ENCODE measurements around the gene DEPP1. TPM values are rescaled to one million over a fixed set of nuclear protein-coding genes. Genes with fewer than 3 reads are reported as not detected.

DEPP1 gene
- polyA plus RNA-seq, 1 donor, result 33.8 TPM

DNA sequence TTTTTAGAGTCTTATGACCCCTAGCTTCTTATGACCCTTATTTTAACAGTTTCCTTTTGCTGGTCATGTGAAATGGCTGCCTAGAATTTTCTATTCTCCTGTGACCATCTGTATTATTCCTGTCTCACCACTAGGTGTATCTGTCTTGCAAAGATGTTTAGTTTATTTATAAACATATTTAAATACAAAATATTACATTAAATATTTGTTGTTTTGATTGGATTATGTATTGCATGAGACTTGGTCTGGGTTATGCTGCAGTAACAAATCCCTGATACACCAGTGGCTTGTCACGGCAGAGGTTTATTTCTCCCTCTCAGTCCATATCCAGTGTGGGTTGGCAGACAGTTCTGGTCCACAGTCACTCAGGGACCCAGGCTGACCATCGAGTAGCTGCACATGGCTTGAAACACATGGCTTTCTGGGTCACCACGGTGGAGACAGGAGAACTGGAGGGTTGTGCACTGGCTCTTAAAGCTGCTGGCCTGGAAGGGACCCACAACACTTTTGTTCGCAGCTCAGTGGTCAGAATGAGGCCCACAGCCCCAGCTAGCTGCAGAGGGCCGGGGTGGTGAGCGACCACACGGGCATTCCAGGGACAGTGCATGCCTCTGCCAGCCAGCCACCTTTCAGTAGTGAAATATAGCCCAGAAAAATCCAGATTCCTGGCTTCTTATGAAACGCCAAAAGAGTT is 11.6 kb downstream of the DEPP1 start:
- DNase-seq (ENCODE audit: low read depth), result no peak

- DNase-seq (ENCODE audit: low read depth), result no peak
Measured at GRCh38 chr10:44966129-44966815, 12.3 kb downstream of the DEPP1 start.

DNA sequence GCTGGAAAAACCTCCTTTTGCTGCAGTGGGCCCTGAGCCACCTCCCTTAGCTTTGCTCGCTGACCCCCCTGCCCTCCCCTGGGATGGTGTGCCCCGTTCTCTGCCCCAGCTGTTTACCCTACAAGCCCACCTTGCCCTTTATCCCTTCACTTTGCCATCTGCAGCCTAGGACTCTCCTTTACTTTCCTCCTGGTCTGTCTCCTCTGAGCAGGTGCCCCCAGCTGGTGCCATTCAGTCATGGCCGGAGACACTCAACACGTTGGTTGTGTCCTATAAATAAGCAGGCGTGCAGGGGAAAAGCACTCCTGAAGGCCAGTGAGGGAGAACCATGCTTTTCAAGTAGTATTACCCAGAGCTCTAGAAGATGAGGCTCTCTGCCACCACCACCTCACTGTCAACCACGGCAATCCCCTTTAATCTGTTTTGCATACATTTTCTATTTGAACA is 12.9 kb downstream of the DEPP1 start:
- DNase-seq (ENCODE audit: low read depth), result no peak

GRCh38 chr10:44965104-44965503 is 13.5 kb downstream of the DEPP1 start:
- no peak for DNase-seq (ENCODE audit: low read depth)

- DNase-seq (ENCODE audit: low read depth), result no peak
Measured at GRCh38 chr10:44963772-44964633, 14.6 kb downstream of the DEPP1 start.

DNA sequence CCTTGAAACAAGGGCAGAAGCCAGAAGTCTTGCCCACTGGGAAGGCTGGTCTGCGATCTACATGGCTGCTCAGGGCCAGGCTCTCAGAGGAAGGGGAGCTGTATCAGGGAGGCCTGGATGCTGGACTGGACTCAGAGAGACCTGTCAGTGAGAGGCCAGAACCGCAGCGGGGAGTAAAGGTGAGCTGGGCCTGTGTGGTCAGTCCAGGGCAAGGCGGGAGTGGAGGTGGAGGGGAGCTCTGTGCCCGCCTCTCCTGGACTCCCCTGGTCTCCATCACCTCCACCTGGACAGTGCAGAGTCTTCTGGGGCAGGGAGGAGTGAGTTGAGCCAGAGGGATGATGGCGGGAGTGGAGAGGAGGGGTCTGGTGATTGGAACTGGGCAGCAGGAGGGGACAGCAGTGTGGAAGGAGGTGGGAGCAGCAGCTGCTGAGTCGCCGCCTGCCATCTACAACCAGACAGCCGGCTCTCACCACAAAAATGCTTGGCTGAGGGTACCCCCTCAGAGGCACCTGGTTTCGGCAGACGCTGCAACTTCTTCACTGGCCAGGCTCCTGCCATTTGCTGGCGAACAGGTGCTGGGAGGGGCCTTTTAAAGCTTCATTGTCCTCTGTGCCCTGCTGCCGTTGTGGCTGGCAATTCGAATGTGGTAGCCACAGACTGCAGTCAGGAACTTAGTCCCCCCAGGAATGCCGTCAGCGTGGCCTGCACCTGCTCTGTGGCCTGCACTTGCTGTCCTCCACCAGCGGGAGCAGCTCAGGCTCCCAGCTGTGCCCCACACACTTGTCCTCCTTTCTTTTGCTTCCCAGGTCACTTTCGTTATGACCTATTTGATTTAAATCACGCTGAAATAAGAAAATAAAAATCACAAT is 15.5 kb downstream of the DEPP1 start:
- DNase-seq (ENCODE audit: low read depth), result no peak

- no peak for DNase-seq (ENCODE audit: low read depth)
Measured at GRCh38 chr10:44961931-44962750, 16.5 kb downstream of the DEPP1 start.

GRCh38 chr10:44961230-44961571 is 17.4 kb downstream of the DEPP1 start:
- no peak for DNase-seq (ENCODE audit: low read depth)

GRCh38 chr10:44960482-44961229 is 18.0 kb downstream of the DEPP1 start:
- DNase-seq (ENCODE audit: low read depth), result no peak

- DNase-seq (ENCODE audit: low read depth), result no peak
Measured at GRCh38 chr10:44960088-44960460, 18.5 kb downstream of the DEPP1 start.

- no peak for DNase-seq (ENCODE audit: low read depth)
Measured at GRCh38 chr10:44959247-44960087, 19.1 kb downstream of the DEPP1 start, which contains the start of gene RASSF4. TSS of gene RASSF4 (plus strand) at chr10:44959802. CDS start at chr10:44970203, 10,401 bp downstream.

DNA sequence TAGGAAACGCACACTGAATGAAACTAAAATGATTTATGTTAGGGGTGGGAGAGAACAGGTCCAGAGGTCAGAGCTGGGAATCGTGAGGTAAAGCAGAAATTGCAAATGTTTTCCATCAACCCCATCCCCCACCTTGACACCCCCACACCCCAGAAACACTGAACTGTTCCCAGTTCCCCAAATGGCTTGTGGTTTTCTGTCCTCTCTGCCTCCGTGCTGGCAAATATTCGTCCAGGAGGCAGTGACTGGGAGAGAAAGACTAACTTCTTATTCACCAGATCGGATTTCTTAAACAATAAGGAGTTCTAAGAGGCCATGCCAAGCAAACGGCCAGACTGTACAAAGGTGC is 19.7 kb downstream of the DEPP1 start:
- no peak for DNase-seq (ENCODE audit: low read depth)

- DNase-seq (ENCODE audit: low read depth), result no peak
Measured at GRCh38 chr10:44958196-44958897, 20.3 kb downstream of the DEPP1 start.

DNA sequence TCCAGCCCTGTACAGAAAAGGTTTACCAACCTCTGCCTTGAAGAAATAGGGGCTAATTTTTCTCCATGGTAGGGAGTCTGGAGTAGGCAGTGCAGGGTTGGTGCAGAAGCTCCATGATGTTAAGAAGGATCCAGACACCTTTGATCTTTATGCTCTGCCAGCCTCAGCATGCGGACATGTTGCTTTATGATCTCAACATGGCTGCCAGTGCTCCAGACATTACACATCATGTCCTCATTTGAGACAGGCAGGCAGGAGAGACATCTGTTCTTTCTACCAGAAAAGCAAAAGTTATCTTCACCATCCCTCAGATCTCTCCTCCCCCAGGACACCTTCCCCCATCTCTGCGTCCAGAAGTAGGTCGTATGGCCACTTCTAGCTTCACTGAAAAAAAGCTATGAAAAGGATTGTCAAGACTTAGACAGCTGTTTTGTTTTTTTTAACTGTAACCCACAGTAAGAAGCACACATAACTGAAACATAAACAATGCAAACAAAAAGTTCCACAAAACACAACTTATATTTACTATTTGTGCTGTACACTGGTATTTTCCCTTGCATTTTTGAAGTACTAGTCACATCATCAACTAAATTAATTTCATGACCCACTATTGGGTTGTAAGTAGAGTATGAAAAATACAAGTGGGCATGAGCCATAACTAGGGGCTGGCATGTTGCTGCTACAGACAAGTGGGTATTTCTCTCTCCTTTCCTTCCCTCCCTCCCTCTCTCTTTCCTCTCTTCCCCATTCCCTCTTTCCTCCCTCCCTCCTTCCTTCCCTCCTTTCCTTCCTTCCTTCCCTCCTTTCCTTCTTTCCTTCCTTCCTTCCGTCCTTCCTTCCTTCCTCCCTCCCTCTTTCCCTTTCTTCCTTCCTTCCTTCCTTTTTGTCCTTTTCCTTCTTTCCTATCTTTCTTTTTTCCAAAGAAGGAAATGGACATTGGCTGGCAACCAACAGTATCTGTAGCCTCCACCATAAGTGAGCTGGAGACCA is 21.6 kb downstream of the DEPP1 start:
- DNase-seq (ENCODE audit: low read depth), result no peak

DNA sequence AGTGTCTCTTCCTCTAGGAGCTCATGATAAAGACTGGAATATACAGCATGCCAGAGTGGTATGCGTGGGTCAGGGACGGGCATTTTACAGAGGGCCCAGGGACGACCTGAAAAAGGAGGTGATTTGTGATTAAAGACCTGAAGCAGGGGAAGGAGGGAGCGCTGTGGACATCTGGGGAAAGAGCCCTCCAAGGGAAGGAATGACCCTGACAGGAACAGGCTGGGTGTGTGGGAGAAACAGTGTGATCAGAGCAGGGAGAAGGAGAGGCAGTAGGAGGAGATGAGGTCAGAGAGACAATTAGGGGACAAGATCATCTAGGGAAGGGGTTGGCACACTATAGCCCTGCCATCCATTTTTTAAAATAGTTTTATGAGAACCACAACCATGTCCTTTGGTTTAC is 22.4 kb downstream of the DEPP1 start:
- no peak for DNase-seq (ENCODE audit: low read depth)

DNA sequence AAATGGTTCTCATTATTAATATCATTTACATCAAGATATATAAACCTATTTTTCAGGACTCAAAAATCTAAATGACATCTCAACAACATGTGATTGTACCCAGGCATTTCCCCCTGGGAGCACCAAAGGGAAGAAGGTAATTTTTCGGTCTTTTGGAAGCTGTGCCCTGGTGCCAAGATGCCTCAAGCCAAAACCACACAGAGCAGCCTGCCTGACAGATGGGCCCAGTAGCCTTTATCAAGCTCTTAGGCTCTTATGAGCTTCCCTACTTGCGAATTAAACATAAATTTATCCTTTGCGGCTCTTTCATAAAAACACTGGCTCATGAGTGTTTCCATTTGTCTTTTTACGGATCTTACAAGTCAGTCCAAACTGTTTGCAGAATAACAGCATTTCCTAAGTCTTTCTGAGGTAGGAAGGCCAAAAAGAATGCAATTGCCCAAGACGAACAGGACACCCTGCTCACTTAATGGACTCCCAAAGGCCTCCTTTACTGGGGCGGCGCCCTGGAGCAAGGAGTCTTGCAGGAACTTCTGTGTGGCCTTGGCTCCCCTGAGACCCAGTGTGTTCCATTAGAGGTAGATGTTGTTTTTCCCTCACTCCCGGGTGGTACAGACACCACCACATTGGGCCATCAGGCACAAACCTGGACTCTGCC is 23.1 kb downstream of the DEPP1 start:
- DNase-seq (ENCODE audit: low read depth), result no peak

DNA sequence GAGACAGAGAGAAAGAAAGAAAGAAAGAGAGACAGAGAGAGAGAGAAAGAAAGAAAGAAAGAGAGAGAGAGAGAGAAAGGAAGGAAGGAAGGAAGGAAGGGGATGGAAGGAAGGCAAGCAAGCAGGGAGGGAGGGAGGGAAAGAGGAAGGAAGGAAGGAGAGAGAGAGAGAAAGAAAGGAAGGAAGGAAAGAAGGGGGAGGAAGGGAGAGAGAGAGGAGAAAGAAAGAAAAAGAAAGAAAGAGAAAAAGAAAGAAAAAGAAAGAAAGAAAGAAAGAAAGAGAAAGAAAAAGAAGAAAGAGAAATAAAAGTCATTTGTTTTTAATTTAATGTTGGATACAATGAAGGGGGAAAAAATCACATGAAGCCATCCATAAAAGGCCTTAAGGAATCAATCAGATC is 23.6 kb downstream of the DEPP1 start:
- no peak for DNase-seq (ENCODE audit: low read depth)
